Neural progenitor cell (in vitro differentiated cells): ENCODE results near the gene KPNA2.

Source experiments
- CTCF ChIP-seq: fragments of 200-600 bp; sonication (generic); IDR thresholded peaks from 2 replicates; pipeline ENCODE4 v1.5.1; 2017; ENCODE audit warnings: antibody characterized with exemption, mild to moderate bottlenecking
- EZH2 ChIP-seq: fragments of 200-600 bp; sonication (generic); IDR thresholded peaks from 2 replicates; pipeline ENCODE4 v1.6.1; 2017; ENCODE audit warnings: antibody characterized with exemption, mild to moderate bottlenecking, moderate library complexity
- EZH2phosphoT487 ChIP-seq: fragments of 200-600 bp; sonication (generic); IDR thresholded peaks from 2 replicates; pipeline ENCODE4 v1.6.1; 2017; ENCODE audit warnings: antibody characterized with exemption

DNA sequence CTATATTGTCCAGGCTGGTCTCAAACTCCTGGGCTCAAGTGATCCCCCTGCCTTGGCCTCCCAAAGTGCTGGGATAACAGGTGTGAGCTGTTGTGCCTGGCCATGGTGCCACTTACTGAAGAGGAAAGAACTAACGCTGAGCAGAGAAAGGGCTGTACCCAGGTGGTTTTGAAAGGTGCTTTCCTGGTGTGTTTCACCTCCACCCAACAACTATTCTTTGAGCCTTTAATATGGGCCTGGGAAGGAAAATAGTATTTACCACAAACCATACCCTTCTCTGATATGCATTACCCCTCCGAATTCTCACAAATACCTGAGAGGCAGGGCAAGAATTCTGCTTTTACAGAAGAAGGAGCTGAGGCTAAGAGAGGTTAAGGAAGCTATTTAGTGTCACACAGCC lies 24.8 kb downstream of the KPNA2 start:
- no peak for TF ChIP-seq CTCF
- TF ChIP-seq EZH2: no peak
- TF ChIP-seq EZH2phosphoT487: no peak
